Endothelial cell of umbilical vein (primary cell): ENCODE data around the gene TDRD7. TPM values are rescaled to one million over a fixed set of nuclear protein-coding genes. Genes with fewer than 3 reads are reported as not detected.

Experiments
- BruUV-seq: library from RNA; stranded (reverse); fragments of 400-500 nt; replicated peaks from 2 replicates; lab custom pipeline; 2021; lab: Mats Ljungman, UMichigan
- CTCF ChIA-PET: fragments of 300-600, 350-600 bp; sonication (Branson Sonifier 250); formaldehyde crosslinking; loops from one replicate; lab custom pipeline; 2021; ENCODE audit warnings: antibody characterized with exemption, inconsistent platforms; lab: Charles Lee
- POLR2A ChIA-PET: fragments of 300-600, 350-600 bp; sonication (Branson Sonifier 250); formaldehyde crosslinking; loops from one replicate; lab custom pipeline; 2021; ENCODE audit warnings: antibody characterized with exemption, inconsistent platforms; lab: Charles Lee
- DNase-seq: peaks from one replicate; pipeline ENCODE4 v3.0.0-alpha.2; 2011; ENCODE audit warnings: low read depth, low spot score
- FAIRE-seq: peaks from 2 replicates; lab custom pipeline; 2011; peaks lifted over from hg19 to GRCh38; lab: Jason Lieb, UNC
- H2AFZ ChIP-seq: 2 replicates; pipeline ENCODE4 v1.6.0; 2012; ENCODE audit warnings: low read depth, low read length, control low read depth, inconsistent platforms
- H3K27ac ChIP-seq: 2 replicates; pipeline ENCODE4 v1.5.1; 2011; ENCODE audit warnings: low read depth, mild to moderate bottlenecking, control low read depth, low read length, moderate library complexity; ENCODE audit not compliant: insufficient read depth
- H3K27me3 ChIP-seq, 2 experiments: 2 replicates each; pipeline versions ENCODE4 v1.6.0 to v1.6.1; 2011; ENCODE audit warnings: low read length in 2 of 2, mixed read lengths in 1 of 2; ENCODE audit not compliant: control insufficient read depth in 2 of 2, insufficient read depth in 2 of 2
- H3K36me3 ChIP-seq, 2 experiments: 2 replicates in 1 of 2; 3 replicates in 1 of 2; pipeline ENCODE4 v1.5.1; 2011; ENCODE audit warnings: low read length in 2 of 2, mild to moderate bottlenecking in 1 of 2, moderate library complexity in 1 of 2; ENCODE audit not compliant: control insufficient read depth in 2 of 2, insufficient read depth in 2 of 2; ENCODE audit errors: extremely low read depth in 1 of 2
- H3K4me1 ChIP-seq: 3 replicates; pipeline ENCODE4 v1.5.1; 2011; ENCODE audit warnings: mild to moderate bottlenecking, low read length; ENCODE audit not compliant: control insufficient read depth, insufficient read depth; ENCODE audit errors: extremely low read depth
- H3K4me2 ChIP-seq: 2 replicates; pipeline ENCODE4 v1.6.1; 2011; ENCODE audit warnings: low read length, control low read depth, mixed read lengths; ENCODE audit not compliant: insufficient read depth
- H3K4me3 ChIP-seq, 3 experiments: fragments of 200-600 bp in 1 of 3; sonication (generic), shearing (Covaris generic) in 1 of 3; replicated peaks in 1 of 3; 2 replicates each; pipeline ENCODE4 v1.5.1; 2011 to 2016; ENCODE audit warnings: control low read depth in 3 of 3, low read length in 3 of 3, mild to moderate bottlenecking in 2 of 3, inconsistent platforms in 1 of 3, low read depth in 1 of 3, moderate library complexity in 1 of 3; ENCODE audit not compliant: insufficient read depth in 1 of 3
- H3K79me2 ChIP-seq: 2 replicates; pipeline ENCODE4 v1.6.0; 2012; ENCODE audit warnings: low read length, inconsistent platforms; ENCODE audit not compliant: control insufficient read depth, insufficient read depth
- H3K9ac ChIP-seq: replicated peaks from 2 replicates; pipeline ENCODE3; 2011; ENCODE audit warnings: low read length, control low read depth; ENCODE audit not compliant: insufficient read depth; ENCODE audit errors: extremely low read depth
- H3K9me1 ChIP-seq: replicated peaks from 3 replicates; pipeline ENCODE4 v1.6.0; 2011; ENCODE audit warnings: mild to moderate bottlenecking, low read length; ENCODE audit not compliant: control insufficient read depth, insufficient read depth; ENCODE audit errors: extremely low read depth
- H3K9me3 ChIP-seq: replicated peaks from 2 replicates; pipeline ENCODE4 v1.5.1; 2012; ENCODE audit warnings: low read length, inconsistent platforms; ENCODE audit not compliant: control insufficient read depth, insufficient read depth
- H4K20me1 ChIP-seq: replicated peaks from 2 replicates; pipeline ENCODE3; 2011; ENCODE audit warnings: mild to moderate bottlenecking, low read length; ENCODE audit not compliant: control insufficient read depth, insufficient read depth; ENCODE audit errors: extremely low read depth
- EZH2 ChIP-seq: IDR thresholded peaks from 2 replicates; pipeline ENCODE4 v1.6.1; 2012; ENCODE audit warnings: borderline replicate concordance, low read depth, mild to moderate bottlenecking, moderate library complexity, low read length, inconsistent platforms; ENCODE audit not compliant: severe bottlenecking
- FOS ChIP-seq: IDR thresholded peaks from 2 replicates; pipeline ENCODE4 v1.6.1; 2011; ENCODE audit warnings: mild to moderate bottlenecking, low read length, moderate library complexity, borderline replicate concordance; ENCODE audit not compliant: insufficient read depth
- GATA2 ChIP-seq: IDR thresholded peaks from 2 replicates; pipeline ENCODE4 v1.7.0; 2011; ENCODE audit warnings: low read depth, mild to moderate bottlenecking, moderate library complexity, mixed read lengths, low read length; ENCODE audit not compliant: insufficient read length, insufficient read depth
- JUN ChIP-seq: IDR thresholded peaks from 2 replicates; pipeline ENCODE4 v1.6.1; 2011; ENCODE audit warnings: borderline replicate concordance, low read depth; ENCODE audit not compliant: insufficient read length, insufficient read depth
- MYC ChIP-seq: IDR thresholded peaks from one replicate; pipeline ENCODE4 v1.6.1; 2011; ENCODE audit warnings: mild to moderate bottlenecking, low read depth, low read length
- POLR2A ChIP-seq: IDR thresholded peaks from 2 replicates; pipeline ENCODE4 v1.6.1; 2012; ENCODE audit warnings: low read depth, mild to moderate bottlenecking, control low read depth, low read length
- POLR2AphosphoS5 ChIP-seq: IDR thresholded peaks from 2 replicates; pipeline ENCODE4 v1.6.1; 2012; ENCODE audit warnings: low read depth, mild to moderate bottlenecking, control low read depth, low read length, moderate library complexity; ENCODE audit not compliant: insufficient read depth
- dilution Hi-C: fragments of 300-500 bp; cut with MboI; formaldehyde crosslinking; loops from one replicate; pipeline ENCODE4 v1.15.0; 2019; ENCODE audit warnings: low sequenced_read_pairs; ENCODE audit not compliant: extremely low pct_ligation_motif_present
- intact Hi-C: fragments of 100-400 bp; cut with micrococcal nuclease; formaldehyde crosslinking; loops from one replicate; pipeline ENCODE4 v1.10.0; 2022
- polyA plus RNA-seq, 4 experiments: library from polyadenylated mRNA; depleted of rRNA in 3 of 4; stranded (reverse) in 3 of 4; unstranded in 1 of 4; fragments of >200 nt; gene quantifications; 2 replicates each; pipeline versions ENCODE4 v1.2.1 to v1.2.3, GENCODE V29; 2011 to 2012; ENCODE audit warnings: missing spikeins in 1 of 4
- total RNA-seq: library from RNA; stranded (reverse); gene quantifications from 2 replicates; pipeline ENCODE4 v1.2.3, GENCODE V29; 2021
- TF ChIP-seq, protein P1 (sequence below): IDR thresholded peaks from 2 replicates; pipeline ENCODE4 v1.6.1; 2011; ENCODE audit not compliant: insufficient read depth, insufficient read length
- TF ChIP-seq, protein P2 (sequence below), 2 donors: IDR thresholded peaks; 1 replicate in 1 of 2; 2 replicates in 1 of 2; pipeline ENCODE4 v1.5.1; 2011; ENCODE audit warnings: low read length in 2 of 2, mild to moderate bottlenecking in 2 of 2, moderate library complexity in 2 of 2, control low read depth in 1 of 2, inconsistent platforms in 1 of 2, low read depth in 1 of 2; ENCODE audit not compliant: insufficient read depth in 1 of 2; ENCODE audit errors: extremely low read depth in 1 of 2

Gene TDRD7
- total and polyA plus RNA-seq, 2 donors (not counting 3 experiments of a cell fraction or from before 2014, with no cell fraction given) = 4.9 to 11.5 TPM

DNA sequence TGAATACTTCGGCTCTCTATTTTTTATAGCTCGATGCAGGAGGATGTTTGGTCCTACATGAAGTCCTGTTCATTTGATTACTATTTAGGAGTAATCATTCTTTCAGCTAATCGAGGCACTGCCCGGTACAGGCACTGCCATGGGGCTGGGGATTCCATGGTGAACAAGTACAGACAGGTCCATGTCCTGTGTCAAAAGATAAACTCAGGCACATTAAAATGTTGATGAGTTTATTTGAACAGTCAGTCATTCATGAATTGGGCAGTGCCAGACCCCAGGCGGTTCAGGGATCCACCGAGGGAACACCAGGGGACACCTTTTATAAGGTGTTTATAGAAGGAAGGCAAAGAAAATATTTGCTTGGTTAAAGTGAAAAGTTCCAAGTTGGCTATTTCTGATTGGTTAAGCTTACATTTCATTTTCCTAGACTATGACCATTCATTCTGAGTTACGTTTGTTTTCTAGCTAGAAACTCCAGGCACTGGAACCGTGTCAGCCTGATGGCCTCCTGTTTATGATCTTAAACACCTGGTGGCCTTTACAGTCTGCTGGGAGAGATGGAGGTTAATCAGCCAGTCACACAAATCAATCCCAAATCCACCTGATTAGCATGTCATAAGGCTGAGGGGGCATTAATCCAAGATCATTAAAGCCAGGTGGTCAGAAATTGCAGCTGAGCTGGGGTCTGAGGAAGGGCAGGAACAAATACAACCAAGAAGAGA, 47.0 kb upstream of the TDRD7 start:
- TF ChIP-seq, protein P1, sequence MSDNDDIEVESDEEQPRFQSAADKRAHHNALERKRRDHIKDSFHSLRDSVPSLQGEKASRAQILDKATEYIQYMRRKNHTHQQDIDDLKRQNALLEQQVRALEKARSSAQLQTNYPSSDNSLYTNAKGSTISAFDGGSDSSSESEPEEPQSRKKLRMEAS = no peak
- TF ChIP-seq, protein P2, sequence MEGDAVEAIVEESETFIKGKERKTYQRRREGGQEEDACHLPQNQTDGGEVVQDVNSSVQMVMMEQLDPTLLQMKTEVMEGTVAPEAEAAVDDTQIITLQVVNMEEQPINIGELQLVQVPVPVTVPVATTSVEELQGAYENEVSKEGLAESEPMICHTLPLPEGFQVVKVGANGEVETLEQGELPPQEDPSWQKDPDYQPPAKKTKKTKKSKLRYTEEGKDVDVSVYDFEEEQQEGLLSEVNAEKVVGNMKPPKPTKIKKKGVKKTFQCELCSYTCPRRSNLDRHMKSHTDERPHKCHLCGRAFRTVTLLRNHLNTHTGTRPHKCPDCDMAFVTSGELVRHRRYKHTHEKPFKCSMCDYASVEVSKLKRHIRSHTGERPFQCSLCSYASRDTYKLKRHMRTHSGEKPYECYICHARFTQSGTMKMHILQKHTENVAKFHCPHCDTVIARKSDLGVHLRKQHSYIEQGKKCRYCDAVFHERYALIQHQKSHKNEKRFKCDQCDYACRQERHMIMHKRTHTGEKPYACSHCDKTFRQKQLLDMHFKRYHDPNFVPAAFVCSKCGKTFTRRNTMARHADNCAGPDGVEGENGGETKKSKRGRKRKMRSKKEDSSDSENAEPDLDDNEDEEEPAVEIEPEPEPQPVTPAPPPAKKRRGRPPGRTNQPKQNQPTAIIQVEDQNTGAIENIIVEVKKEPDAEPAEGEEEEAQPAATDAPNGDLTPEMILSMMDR (IDR thresholded peaks at IDR 0.05; ENCODE audit: extremely low read depth in 1 of 2, insufficient read depth in 1 of 2, low read depth in 1 of 2, low read length in 2 of 2) = no peak
- no peak for TF ChIP-seq FOS
- no peak for TF ChIP-seq GATA2
- TF ChIP-seq POLR2AphosphoS5 = no peak
- no peak for TF ChIP-seq MYC
- no peak for TF ChIP-seq EZH2
- no peak for TF ChIP-seq JUN
- no peak for TF ChIP-seq POLR2A
- Histone ChIP-seq H3K36me3 (no peaks in the 10 kb centered on the region), H3K9me3 (no peaks in the 10 kb centered on the region), H3K27me3 (no peaks in the 10 kb centered on the region), H3K4me3 (no peak overlapping the region), H3K9ac (no peak overlapping the region), H3K4me1 (no peaks in the 10 kb centered on the region), H4K20me1 (no peaks in the 10 kb centered on the region), H2AFZ (no peak overlapping the region), H3K27ac (no peak overlapping the region), H3K9me1 (no peaks in the 10 kb centered on the region), H3K79me2 (no peaks in the 10 kb centered on the region), H3K4me2 (no peak overlapping the region)
- ChIA-PET CTCF (interaction anchor here (0.9 to 1.0 kb wide), 2 partner anchors 8 to 9 kb away, joined by 3 read pairs; no protein-coding TSS in a partner anchor), POLR2A (no interaction called here)
- FAIRE-seq = no peak
- intact Hi-C loops (no loop called here), dilution Hi-C loops (no loop called here)
- no TSS peak for BruUV-seq
- no peak for DNase-seq
